Epithelial cell of esophagus (primary cell): Measurements from ENCODE around the gene MKRN1.

Source experiments
- DNase-seq: peaks from one replicate; pipeline ENCODE4 v3.0.0; 2010; ENCODE audit warnings: low read depth
- H3K4me3 ChIP-seq: 2 replicates; pipeline ENCODE4 v1.5.1; 2011; ENCODE audit warnings: mild to moderate bottlenecking, low read length, control low read depth
- CTCF ChIP-seq: IDR thresholded peaks from 2 replicates; pipeline ENCODE4 v1.5.1; 2011; ENCODE audit warnings: low read depth, mild to moderate bottlenecking, low read length, control low read depth, inconsistent platforms; ENCODE audit not compliant: insufficient read depth; ENCODE audit errors: missing control alignments

The MKRN1 gene

GRCh38 chr7:140451716-140452115 lies 27.6 kb downstream of the MKRN1 start:
- H3K4me3 ChIP-seq = no peak overlapping the region
- TF ChIP-seq CTCF = no peak
- DNase-seq = no peak

GRCh38 chr7:140448781-140449480 lies 30.4 kb downstream of the MKRN1 start:
- TF ChIP-seq CTCF = no peak
- H3K4me3 ChIP-seq = no peak overlapping the region
- no peak for DNase-seq

GRCh38 chr7:140447841-140448240 lies 31.5 kb downstream of the MKRN1 start:
- no peak for TF ChIP-seq CTCF
- no peak for DNase-seq
- H3K4me3 ChIP-seq = no peak overlapping the region

- TF ChIP-seq CTCF = no peak
- no peak for DNase-seq
- no peak overlapping the region for H3K4me3 ChIP-seq
These were observed 32.8 kb downstream of the MKRN1 start for GRCh38 chr7:140446467-140446866.

GRCh38 chr7:140441519-140441918 lies 37.8 kb downstream of the MKRN1 start:
- DNase-seq = no peak
- H3K4me3 ChIP-seq = no peak overlapping the region
- no peak for TF ChIP-seq CTCF

GRCh38 chr7:140440593-140440992 lies 38.7 kb downstream of the MKRN1 start:
- H3K4me3 ChIP-seq = no peak overlapping the region
- TF ChIP-seq CTCF = no peak
- DNase-seq = no peak

GRCh38 chr7:140439359-140439758 lies 39.9 kb downstream of the MKRN1 start:
- H3K4me3 ChIP-seq = no peak overlapping the region

More at GRCh38 chr7:140439359-140439758, 39.9 kb downstream of the MKRN1 start:
- no peak for DNase-seq
- TF ChIP-seq CTCF = no peak
